Astrocyte (in vitro differentiated cells and primary cell): ENCODE results near the gene SF1. TPM values are rescaled to one million over a fixed set of nuclear protein-coding genes. Genes with fewer than 3 reads are reported as not detected.

Experiments used
- DNase-seq: peaks from one replicate; pipeline ENCODE4 v3.0.0-alpha.2; 2010; ENCODE audit warnings: low read depth
- FAIRE-seq: peaks from 2 replicates; lab custom pipeline; 2011; peaks lifted over from hg19 to GRCh38; lab: Jason Lieb, UNC
- H2AFZ ChIP-seq: 2 replicates; pipeline ENCODE4 v1.6.0; 2012; ENCODE audit warnings: low read depth, low read length, inconsistent platforms
- H3K27ac ChIP-seq: 2 replicates; pipeline ENCODE4 v1.5.1; 2011; ENCODE audit warnings: low read depth, low read length, inconsistent platforms
- H3K27me3 ChIP-seq: 2 replicates; pipeline ENCODE4 v1.6.0; 2011; ENCODE audit warnings: low read length, inconsistent platforms; ENCODE audit not compliant: insufficient read depth
- H3K36me3 ChIP-seq: 2 replicates; pipeline ENCODE4 v1.5.1; 2011; ENCODE audit warnings: low read length, inconsistent platforms; ENCODE audit not compliant: insufficient read depth
- H3K4me1 ChIP-seq: 2 replicates; pipeline ENCODE4 v1.5.1; 2011; ENCODE audit warnings: low read length, inconsistent platforms; ENCODE audit not compliant: insufficient read depth
- H3K4me2 ChIP-seq: 2 replicates; pipeline ENCODE4 v1.6.0; 2012; ENCODE audit warnings: low read length, inconsistent platforms
- H3K4me3 ChIP-seq: 2 replicates; pipeline ENCODE4 v1.5.1; 2011; ENCODE audit warnings: low read depth, mild to moderate bottlenecking, low read length, inconsistent platforms; ENCODE audit not compliant: insufficient read depth
- H3K79me2 ChIP-seq: 2 replicates; pipeline ENCODE4 v1.6.0; 2012; ENCODE audit warnings: mild to moderate bottlenecking, low read length, inconsistent platforms; ENCODE audit not compliant: insufficient read depth
- H3K9ac ChIP-seq: 2 replicates; pipeline ENCODE4 v1.6.0; 2012; ENCODE audit warnings: mild to moderate bottlenecking, low read length, inconsistent platforms
- H3K9me3 ChIP-seq: 2 replicates; pipeline ENCODE4 v1.5.1; 2012; ENCODE audit warnings: low read depth, mild to moderate bottlenecking, low read length, inconsistent platforms; ENCODE audit not compliant: insufficient read depth
- H4K20me1 ChIP-seq: 2 replicates; pipeline ENCODE4 v1.6.0; 2012; ENCODE audit warnings: low read length, inconsistent platforms; ENCODE audit not compliant: insufficient read depth
- H3K27ac Mint-ChIP-seq: one replicate; pipeline ENCODE4 v1.8.0; 2021; ENCODE audit warnings: mild to moderate bottlenecking, mixed read lengths; ENCODE audit not compliant: unreplicated experiment
- H3K27me3 Mint-ChIP-seq: one replicate; pipeline ENCODE4 v1.8.0; 2021; ENCODE audit warnings: low read depth, mixed read lengths; ENCODE audit not compliant: unreplicated experiment
- H3K36me3 Mint-ChIP-seq: one replicate; pipeline ENCODE4 v1.8.0; 2021; ENCODE audit warnings: low read depth, mixed read lengths; ENCODE audit not compliant: unreplicated experiment
- H3K4me1 Mint-ChIP-seq: one replicate; pipeline ENCODE4 v1.8.0; 2021; ENCODE audit warnings: low read depth, mixed read lengths; ENCODE audit not compliant: unreplicated experiment
- H3K4me3 Mint-ChIP-seq: one replicate; pipeline ENCODE4 v1.8.0; 2021; ENCODE audit warnings: mild to moderate bottlenecking, moderate library complexity, mixed read lengths; ENCODE audit not compliant: unreplicated experiment
- H3K9me3 Mint-ChIP-seq: one replicate; pipeline ENCODE4 v1.8.0; 2021; ENCODE audit warnings: mild to moderate bottlenecking, mixed read lengths; ENCODE audit not compliant: unreplicated experiment
- EZH2 ChIP-seq: IDR thresholded peaks from 2 replicates; pipeline ENCODE4 v1.6.1; 2012; ENCODE audit warnings: mild to moderate bottlenecking, low read length, inconsistent platforms; ENCODE audit not compliant: insufficient read depth
- total RNA-seq: library from RNA; stranded (reverse); gene quantifications from 2 replicates; pipeline ENCODE4 v1.2.1, GENCODE V29; 2021
- TF ChIP-seq, protein P1 (sequence below): IDR thresholded peaks from 2 replicates; pipeline ENCODE4 v1.5.1; 2011; ENCODE audit warnings: low read depth, mild to moderate bottlenecking, inconsistent platforms, low read length, moderate library complexity; ENCODE audit not compliant: insufficient read depth

The SF1 gene
- total RNA-seq, 1 donor from 2014 or later: 215 TPM

DNA sequence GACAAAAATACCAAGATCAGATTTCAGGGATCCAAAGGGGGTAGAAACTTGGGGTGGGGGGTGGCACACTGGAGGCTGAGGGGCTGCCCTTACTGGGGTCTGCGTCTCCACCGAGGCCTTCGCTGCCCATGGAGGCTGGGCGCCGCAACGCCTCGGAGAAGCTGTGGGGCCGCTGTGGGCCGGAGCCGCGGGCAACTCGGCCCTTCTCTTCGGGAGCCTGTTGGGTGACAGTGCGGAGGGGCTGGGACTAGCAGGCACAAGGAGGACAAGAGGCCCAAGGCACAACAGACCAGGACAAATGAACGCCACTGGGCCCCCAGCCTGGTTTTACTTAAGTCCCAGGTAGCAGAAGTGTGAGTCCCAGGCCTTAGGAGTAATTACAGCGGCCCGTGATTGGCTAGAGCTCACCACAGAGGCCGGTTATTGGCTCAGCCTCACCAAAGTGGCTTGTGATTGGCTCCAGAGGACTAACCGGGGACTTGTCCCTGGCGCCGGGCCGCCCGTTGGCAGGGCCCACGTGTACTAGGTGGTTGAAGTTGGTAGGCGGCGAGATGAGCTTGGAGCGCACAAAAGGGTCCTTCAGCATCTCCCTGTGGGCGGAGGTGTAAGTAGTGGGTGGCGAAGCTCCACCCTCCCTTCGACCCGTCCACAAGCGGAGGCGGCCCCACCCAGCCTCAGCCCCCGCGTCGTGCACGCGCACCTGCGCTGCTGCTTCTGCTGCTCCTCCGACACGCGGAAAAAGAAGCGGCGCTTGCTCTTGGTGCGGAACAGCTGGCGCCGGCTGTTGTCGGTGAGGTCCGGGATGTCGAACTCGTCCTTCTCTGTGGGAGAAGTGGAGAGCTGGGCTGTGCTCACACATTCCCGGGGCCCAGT is 48.5 kb upstream of the SF1 start:
- no peaks in the 10 kb centered on the region for H4K20me1 ChIP-seq
- H3K4me2 ChIP-seq: no peak overlapping the region
- H3K4me1 Mint-ChIP-seq: no peaks in the 10 kb centered on the region
- H3K9ac ChIP-seq: no peak overlapping the region
- no peaks in the 10 kb centered on the region for H3K27me3 ChIP-seq
- DNase-seq (no peak), FAIRE-seq (no peak)
- peaks cover 5% of the 10 kb centered on the region for H3K27me3 Mint-ChIP-seq
- no peak overlapping the region for H3K27ac ChIP-seq
- TF ChIP-seq, protein P1, sequence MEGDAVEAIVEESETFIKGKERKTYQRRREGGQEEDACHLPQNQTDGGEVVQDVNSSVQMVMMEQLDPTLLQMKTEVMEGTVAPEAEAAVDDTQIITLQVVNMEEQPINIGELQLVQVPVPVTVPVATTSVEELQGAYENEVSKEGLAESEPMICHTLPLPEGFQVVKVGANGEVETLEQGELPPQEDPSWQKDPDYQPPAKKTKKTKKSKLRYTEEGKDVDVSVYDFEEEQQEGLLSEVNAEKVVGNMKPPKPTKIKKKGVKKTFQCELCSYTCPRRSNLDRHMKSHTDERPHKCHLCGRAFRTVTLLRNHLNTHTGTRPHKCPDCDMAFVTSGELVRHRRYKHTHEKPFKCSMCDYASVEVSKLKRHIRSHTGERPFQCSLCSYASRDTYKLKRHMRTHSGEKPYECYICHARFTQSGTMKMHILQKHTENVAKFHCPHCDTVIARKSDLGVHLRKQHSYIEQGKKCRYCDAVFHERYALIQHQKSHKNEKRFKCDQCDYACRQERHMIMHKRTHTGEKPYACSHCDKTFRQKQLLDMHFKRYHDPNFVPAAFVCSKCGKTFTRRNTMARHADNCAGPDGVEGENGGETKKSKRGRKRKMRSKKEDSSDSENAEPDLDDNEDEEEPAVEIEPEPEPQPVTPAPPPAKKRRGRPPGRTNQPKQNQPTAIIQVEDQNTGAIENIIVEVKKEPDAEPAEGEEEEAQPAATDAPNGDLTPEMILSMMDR: no peak
- no peak overlapping the region for H3K4me3 Mint-ChIP-seq
- H3K4me3 ChIP-seq: no peak overlapping the region
- H3K79me2 ChIP-seq: no peaks in the 10 kb centered on the region
- H3K9me3 ChIP-seq: no peaks in the 10 kb centered on the region
- H2AFZ ChIP-seq: no peak overlapping the region
- H3K4me1 ChIP-seq: no peaks in the 10 kb centered on the region
- no peaks in the 10 kb centered on the region for H3K9me3 Mint-ChIP-seq
- no peak overlapping the region for H3K27ac Mint-ChIP-seq
- no peaks in the 10 kb centered on the region for H3K36me3 Mint-ChIP-seq
- no peaks in the 10 kb centered on the region for H3K36me3 ChIP-seq

DNA sequence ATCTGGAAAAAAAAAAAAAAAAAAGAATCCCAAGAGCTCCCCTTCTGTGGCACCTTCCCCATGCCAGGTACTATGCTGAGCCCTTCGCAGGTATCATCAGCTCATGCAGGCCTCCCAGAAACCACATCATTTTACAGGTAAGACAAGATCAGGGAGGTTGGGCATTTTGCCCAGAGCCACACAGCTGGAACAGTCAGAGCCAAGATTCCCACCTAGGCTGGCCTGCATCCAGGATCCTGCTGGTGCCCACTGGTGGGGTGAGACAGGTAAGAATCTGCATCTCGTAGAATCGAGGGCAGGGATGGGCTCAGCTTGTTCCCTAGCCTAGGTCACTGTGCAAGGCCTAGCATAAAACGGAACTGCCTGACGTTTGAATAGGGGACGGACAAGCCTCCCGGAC is 47.7 kb upstream of the SF1 start:
- no peaks in the 10 kb centered on the region for H3K27me3 ChIP-seq
- no peaks in the 10 kb centered on the region for H4K20me1 ChIP-seq
- DNase-seq (no peak), FAIRE-seq (no peak)
- no peaks in the 10 kb centered on the region for H3K9me3 ChIP-seq
- no peaks in the 10 kb centered on the region for H3K4me1 ChIP-seq
- TF ChIP-seq, protein P1: no peak
- TF ChIP-seq EZH2: no peak
- no peaks in the 10 kb centered on the region for H3K79me2 ChIP-seq
- no peaks in the 10 kb centered on the region for H3K36me3 ChIP-seq
- H3K27ac ChIP-seq: no peak overlapping the region
- no peaks in the 10 kb centered on the region for H3K4me1 Mint-ChIP-seq
- no peak overlapping the region for H3K4me3 Mint-ChIP-seq
- H3K27ac Mint-ChIP-seq: no peak overlapping the region
- no peak overlapping the region for H3K9ac ChIP-seq
- no peaks in the 10 kb centered on the region for H3K9me3 Mint-ChIP-seq
- peaks cover 5% of the 10 kb centered on the region for H3K27me3 Mint-ChIP-seq
- no peak overlapping the region for H2AFZ ChIP-seq
- no peak overlapping the region for H3K4me2 ChIP-seq
- no peaks in the 10 kb centered on the region for H3K36me3 Mint-ChIP-seq
- no peak overlapping the region for H3K4me3 ChIP-seq

DNA sequence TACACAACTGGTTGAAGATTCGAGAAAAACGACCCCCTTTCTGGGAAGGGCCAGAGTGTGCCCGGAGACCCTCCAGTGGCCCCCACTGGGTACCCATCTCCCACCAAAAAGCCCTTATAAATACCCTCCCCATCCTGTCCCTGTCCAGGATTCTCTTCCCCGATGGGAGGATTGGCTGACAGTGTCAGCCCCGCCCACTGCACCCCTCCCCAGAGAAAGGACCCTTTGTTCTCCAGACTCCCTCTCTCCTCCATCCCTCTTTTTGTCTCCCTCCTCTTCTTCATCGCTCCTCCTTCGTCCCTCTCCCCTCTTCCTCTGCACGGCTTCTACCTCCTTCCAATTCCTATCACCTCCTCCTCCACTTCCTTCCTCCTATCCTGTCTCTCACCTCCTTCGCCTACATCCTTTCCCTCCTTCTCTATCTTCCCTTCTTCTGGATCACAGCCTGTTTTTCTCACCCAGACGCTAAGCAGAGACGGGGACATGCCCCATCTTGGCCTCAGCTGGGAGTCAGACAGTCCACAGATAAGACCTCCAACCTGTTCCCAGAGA is 45.3 kb upstream of the SF1 start:
- no peak overlapping the region for H3K9ac ChIP-seq

More for the DNA sequence above, 45.3 kb upstream of the SF1 start:
- DNase-seq: no peak
- no peak overlapping the region for H3K4me3 ChIP-seq
- Mint-ChIP-seq H3K9me3 (no peaks in the 10 kb centered on the region), H3K27me3 (no peaks in the 10 kb centered on the region), H3K27ac (no peak overlapping the region), H3K4me3 (no peak overlapping the region), H3K4me1 (no peaks in the 10 kb centered on the region), H3K36me3 (no peaks in the 10 kb centered on the region)
- no peaks in the 10 kb centered on the region for H4K20me1 ChIP-seq
- H3K9me3 ChIP-seq: no peaks in the 10 kb centered on the region
- no peak overlapping the region for H3K4me2 ChIP-seq
- no peak for TF ChIP-seq EZH2
- TF ChIP-seq, protein P1: no peak
- no peak overlapping the region for H2AFZ ChIP-seq
- no peak overlapping the region for H3K27ac ChIP-seq
- H3K79me2 ChIP-seq: no peaks in the 10 kb centered on the region
- H3K27me3 ChIP-seq: no peaks in the 10 kb centered on the region
- no peaks in the 10 kb centered on the region for H3K36me3 ChIP-seq
- no peaks in the 10 kb centered on the region for H3K4me1 ChIP-seq
- no peak for FAIRE-seq
